Breast epithelium (tissue), 3 donors: ENCODE data around the gene PLXNA4.

Experiments
- CTCF ChIP-seq, 3 donors: fragments of 450-650 bp; IDR thresholded peaks; one replicate each; pipeline ENCODE4 v1.5.1; 2016 to 2017; ENCODE audit warnings: antibody characterized with exemption in 3 of 3, mild to moderate bottlenecking in 3 of 3, moderate library complexity in 3 of 3
- POLR2AphosphoS5 ChIP-seq, 3 donors: sonication (generic); formaldehyde crosslinking; IDR thresholded peaks; one replicate each; pipeline ENCODE4 v1.6.1; 2017; ENCODE audit warnings: antibody characterized with exemption in 3 of 3

DNA sequence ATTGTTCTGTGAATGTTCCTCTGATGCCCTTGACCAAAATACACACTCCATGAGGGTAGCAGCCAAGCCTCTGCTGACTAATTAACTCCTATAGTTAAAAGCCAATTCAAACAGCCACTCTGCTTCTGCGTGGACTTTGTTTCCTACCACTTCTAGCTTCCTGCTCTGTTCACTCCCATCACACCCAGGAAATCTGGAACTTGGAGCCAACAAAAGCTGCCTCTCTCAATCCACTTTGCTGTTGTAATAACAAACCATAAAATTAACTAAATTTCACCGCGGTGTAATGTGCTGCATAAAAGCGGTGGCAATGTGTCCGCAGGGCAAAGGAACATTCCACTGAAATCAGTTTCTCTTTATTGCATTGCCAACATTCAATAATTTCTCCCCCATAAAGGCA is 239.5 kb downstream of the PLXNA4 start:
- TF ChIP-seq CTCF (IDR thresholded peaks at IDR 0.05): no peak
- no peak for TF ChIP-seq POLR2AphosphoS5 (IDR thresholded peaks at IDR 0.05)
